ENCODE measurements around the gene POU2AF1. TPM values are rescaled to one million over a fixed set of nuclear protein-coding genes. Genes with fewer than 3 reads are reported as not detected.

POU2AF1 gene
- total RNA-seq, 1 experiment from 2014 or later: not detected

- peak; percentile 72 for DNase-seq (ENCODE audit: low read depth)
Measured at GRCh38 chr11:111347723-111348115, 31.4 kb downstream of the POU2AF1 start.

GRCh38 chr11:111347002-111347722 is 31.9 kb downstream of the POU2AF1 start:
- DNase-seq (ENCODE audit: low read depth): no peak

- peak; percentile 71 for DNase-seq (ENCODE audit: low read depth)
Measured at GRCh38 chr11:111344032-111344431, 35.0 kb downstream of the POU2AF1 start.

- no peak for DNase-seq (ENCODE audit: low read depth)
Measured at GRCh38 chr11:111342329-111342728, 36.7 kb downstream of the POU2AF1 start.

GRCh38 chr11:111339758-111340388 is 39.2 kb downstream of the POU2AF1 start:
- DNase-seq (ENCODE audit: low read depth): no peak

- DNase-seq (ENCODE audit: low read depth): no peak
Measured at GRCh38 chr11:111336582-111337256, 42.4 kb downstream of the POU2AF1 start.

GRCh38 chr11:111336062-111336461 is 43.0 kb downstream of the POU2AF1 start:
- no peak for DNase-seq (ENCODE audit: low read depth)

GRCh38 chr11:111335549-111335948 is 43.5 kb downstream of the POU2AF1 start:
- no peak for DNase-seq (ENCODE audit: low read depth)

- no peak for DNase-seq (ENCODE audit: low read depth)
Measured at GRCh38 chr11:111334532-111335502, 44.3 kb downstream of the POU2AF1 start.

- peak; percentile 61 for DNase-seq (ENCODE audit: low read depth)
Measured at GRCh38 chr11:111331711-111332479, 47.2 kb downstream of the POU2AF1 start.

- DNase-seq (ENCODE audit: low read depth): no peak
Measured at GRCh38 chr11:111330234-111330893, 48.7 kb downstream of the POU2AF1 start.

- no peak for DNase-seq (ENCODE audit: low read depth)
Measured at GRCh38 chr11:111329306-111330204, 49.5 kb downstream of the POU2AF1 start.

- DNase-seq (ENCODE audit: low read depth): peak; percentile 11
Measured at GRCh38 chr11:111327908-111328624, 51.0 kb downstream of the POU2AF1 start.

GRCh38 chr11:111326824-111327223 is 52.3 kb downstream of the POU2AF1 start:
- no peak for DNase-seq (ENCODE audit: low read depth)

GRCh38 chr11:111325259-111325658 is 53.8 kb downstream of the POU2AF1 start:
- DNase-seq (ENCODE audit: low read depth): no peak

- DNase-seq (ENCODE audit: low read depth): no peak
Measured at GRCh38 chr11:111324277-111324720, 54.8 kb downstream of the POU2AF1 start.

- no peak for DNase-seq (ENCODE audit: low read depth)
Measured at GRCh38 chr11:111322534-111322933, 56.5 kb downstream of the POU2AF1 start.
